DOHH2 (cell line): ENCODE measurements around the gene VGF.

Experiments used
- EZH2phosphoT487 ChIP-seq: fragments of 200-600 bp; sonication (generic); IDR thresholded peaks from 2 replicates; pipeline ENCODE4 v1.6.1; 2017; ENCODE audit warnings: borderline replicate concordance, mild to moderate bottlenecking, antibody characterized with exemption, low read length, moderate library complexity, mixed read lengths
- TF ChIP-seq, protein P1 (sequence below): fragments of 200-600 bp; sonication (generic); IDR thresholded peaks from one replicate; pipeline ENCODE4 v1.5.1; 2014; ENCODE audit warnings: antibody characterized with exemption, mild to moderate bottlenecking, low read depth, low read length; ENCODE audit not compliant: poor library complexity, severe bottlenecking

DNA sequence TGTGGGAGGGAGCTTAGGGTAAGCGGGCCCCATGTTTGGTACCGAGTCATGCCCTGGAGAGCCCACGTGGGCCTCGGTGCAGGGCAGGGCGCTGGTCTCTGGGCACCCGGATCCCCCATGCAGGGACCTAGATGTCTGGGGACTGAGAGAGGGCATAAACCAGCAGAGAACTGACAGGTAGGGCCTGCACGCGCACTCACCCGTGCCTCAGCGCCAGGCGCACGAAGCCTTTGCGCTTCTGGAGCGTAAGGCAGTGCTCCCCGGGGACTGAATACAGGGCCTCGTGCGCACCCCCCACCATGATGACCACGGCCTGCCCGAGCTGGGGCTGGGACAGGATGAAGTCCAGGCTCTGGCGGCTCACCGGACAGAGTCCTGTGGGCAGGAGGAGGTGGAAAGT lies 32.6 kb upstream of the VGF start:
- TF ChIP-seq, protein P1, sequence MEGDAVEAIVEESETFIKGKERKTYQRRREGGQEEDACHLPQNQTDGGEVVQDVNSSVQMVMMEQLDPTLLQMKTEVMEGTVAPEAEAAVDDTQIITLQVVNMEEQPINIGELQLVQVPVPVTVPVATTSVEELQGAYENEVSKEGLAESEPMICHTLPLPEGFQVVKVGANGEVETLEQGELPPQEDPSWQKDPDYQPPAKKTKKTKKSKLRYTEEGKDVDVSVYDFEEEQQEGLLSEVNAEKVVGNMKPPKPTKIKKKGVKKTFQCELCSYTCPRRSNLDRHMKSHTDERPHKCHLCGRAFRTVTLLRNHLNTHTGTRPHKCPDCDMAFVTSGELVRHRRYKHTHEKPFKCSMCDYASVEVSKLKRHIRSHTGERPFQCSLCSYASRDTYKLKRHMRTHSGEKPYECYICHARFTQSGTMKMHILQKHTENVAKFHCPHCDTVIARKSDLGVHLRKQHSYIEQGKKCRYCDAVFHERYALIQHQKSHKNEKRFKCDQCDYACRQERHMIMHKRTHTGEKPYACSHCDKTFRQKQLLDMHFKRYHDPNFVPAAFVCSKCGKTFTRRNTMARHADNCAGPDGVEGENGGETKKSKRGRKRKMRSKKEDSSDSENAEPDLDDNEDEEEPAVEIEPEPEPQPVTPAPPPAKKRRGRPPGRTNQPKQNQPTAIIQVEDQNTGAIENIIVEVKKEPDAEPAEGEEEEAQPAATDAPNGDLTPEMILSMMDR = no peak
- TF ChIP-seq EZH2phosphoT487 = no peak
